GM21737 (cell line): ENCODE measurements around the gene BANF2.

Experiments
- ATAC-seq: cut with Tn5 transposase; IDR thresholded peaks from one replicate; pipeline ENCODE4 v1.9.1; 2021; ENCODE audit warnings: mild to moderate bottlenecking, moderate library complexity; ENCODE audit not compliant: unreplicated experiment

The BANF2 gene

GRCh38 chr20:17732907-17733521 is 33.2 kb downstream of the BANF2 start:
- no peak for ATAC-seq

- no peak for ATAC-seq
These were observed 34.1 kb downstream of the BANF2 start for GRCh38 chr20:17733767-17734304.

GRCh38 chr20:17734374-17734773 is 34.6 kb downstream of the BANF2 start:
- ATAC-seq: no peak

GRCh38 chr20:17735206-17735804 is 35.5 kb downstream of the BANF2 start:
- ATAC-seq: no peak

- ATAC-seq: no peak
These were observed 36.3 kb downstream of the BANF2 start for GRCh38 chr20:17735959-17736621.

GRCh38 chr20:17738154-17738553 is 38.4 kb downstream of the BANF2 start:
- ATAC-seq: no peak

- no peak for ATAC-seq
These were observed 41.5 kb downstream of the BANF2 start for GRCh38 chr20:17741220-17741619.

- no peak for ATAC-seq
These were observed 43.0 kb downstream of the BANF2 start for GRCh38 chr20:17742731-17743130.

- ATAC-seq: no peak
These were observed 43.9 kb downstream of the BANF2 start for GRCh38 chr20:17743677-17744076.

- ATAC-seq: no peak
These were observed 47.7 kb downstream of the BANF2 start for GRCh38 chr20:17747431-17747846.

- no peak for ATAC-seq
These were observed 48.5 kb downstream of the BANF2 start for GRCh38 chr20:17748279-17748678.

- no peak for ATAC-seq
These were observed 49.8 kb downstream of the BANF2 start for GRCh38 chr20:17749626-17749977.

GRCh38 chr20:17749978-17750721 is 50.4 kb downstream of the BANF2 start:
- no peak for ATAC-seq

GRCh38 chr20:17750722-17751045 is 50.9 kb downstream of the BANF2 start:
- ATAC-seq: no peak

GRCh38 chr20:17751640-17752039 is 51.9 kb downstream of the BANF2 start:
- no peak for ATAC-seq

- ATAC-seq: no peak
These were observed 52.7 kb downstream of the BANF2 start for GRCh38 chr20:17752459-17752858.

GRCh38 chr20:17753516-17753915 is 53.8 kb downstream of the BANF2 start:
- no peak for ATAC-seq

GRCh38 chr20:17756529-17756928 is 56.8 kb downstream of the BANF2 start:
- no peak for ATAC-seq

GRCh38 chr20:17757496-17757895 is 57.7 kb downstream of the BANF2 start:
- no peak for ATAC-seq

- no peak for ATAC-seq
These were observed 58.2 kb downstream of the BANF2 start for GRCh38 chr20:17758010-17758409.

GRCh38 chr20:17758512-17758911 is 58.7 kb downstream of the BANF2 start:
- no peak for ATAC-seq

GRCh38 chr20:17759449-17759848 is 59.7 kb downstream of the BANF2 start:
- ATAC-seq: no peak
